NCI-H1417 treated with DMSO at 0.1 percent for 48 hours (cell line): ENCODE results near the gene RAPGEF3.
A peak's percentile ranks its signal among the peaks of the same experiment; 100 is the strongest.

Experiments used
- DNase-seq: peaks from one replicate; lab custom pipeline; 2025; lab: John Stamatoyannopoulos, UW

Gene RAPGEF3

DNA sequence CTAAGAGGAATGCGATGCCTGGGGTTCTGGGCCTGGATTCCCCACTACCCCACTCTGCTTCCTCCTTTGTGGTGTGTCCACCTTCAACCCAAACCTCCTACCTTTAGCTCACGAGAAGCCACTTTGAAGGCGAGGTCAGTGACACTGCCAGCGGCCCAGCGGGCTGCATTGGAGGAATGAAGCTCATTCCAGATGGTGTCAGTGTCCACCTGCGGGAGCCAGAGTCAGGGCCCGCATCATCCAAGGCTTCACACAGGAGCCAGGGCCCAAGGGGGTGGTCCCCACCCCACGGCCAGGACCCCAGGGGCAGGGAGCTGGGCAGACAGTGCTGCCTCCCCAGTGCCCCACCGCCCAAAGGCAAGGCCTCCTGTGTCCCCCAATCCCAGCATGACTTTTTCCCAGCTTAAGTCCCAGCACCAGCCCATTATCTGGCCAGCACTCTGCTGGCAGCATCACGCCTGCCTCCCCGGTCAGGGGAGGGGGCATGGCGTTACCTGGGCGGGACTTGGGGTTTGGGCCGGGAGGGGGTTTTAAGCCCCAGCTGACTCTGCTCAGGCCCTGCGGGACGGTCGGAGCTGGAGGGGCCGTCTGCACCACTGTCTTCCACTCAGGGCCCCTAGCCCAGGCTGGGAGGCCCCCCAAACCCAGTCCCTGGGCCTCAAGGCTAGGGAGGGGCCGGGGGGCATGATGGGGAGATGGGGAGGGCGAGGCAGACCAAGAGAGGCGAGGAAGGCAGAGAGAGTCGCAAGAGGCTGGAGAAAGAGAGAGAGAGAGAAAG, 31.2 kb upstream of the RAPGEF3 start:
- DNase-seq, result no peak

- no peak for DNase-seq
Observed at GRCh38 chr12:47789141-47789540, 30.5 kb upstream of the RAPGEF3 start.

DNA sequence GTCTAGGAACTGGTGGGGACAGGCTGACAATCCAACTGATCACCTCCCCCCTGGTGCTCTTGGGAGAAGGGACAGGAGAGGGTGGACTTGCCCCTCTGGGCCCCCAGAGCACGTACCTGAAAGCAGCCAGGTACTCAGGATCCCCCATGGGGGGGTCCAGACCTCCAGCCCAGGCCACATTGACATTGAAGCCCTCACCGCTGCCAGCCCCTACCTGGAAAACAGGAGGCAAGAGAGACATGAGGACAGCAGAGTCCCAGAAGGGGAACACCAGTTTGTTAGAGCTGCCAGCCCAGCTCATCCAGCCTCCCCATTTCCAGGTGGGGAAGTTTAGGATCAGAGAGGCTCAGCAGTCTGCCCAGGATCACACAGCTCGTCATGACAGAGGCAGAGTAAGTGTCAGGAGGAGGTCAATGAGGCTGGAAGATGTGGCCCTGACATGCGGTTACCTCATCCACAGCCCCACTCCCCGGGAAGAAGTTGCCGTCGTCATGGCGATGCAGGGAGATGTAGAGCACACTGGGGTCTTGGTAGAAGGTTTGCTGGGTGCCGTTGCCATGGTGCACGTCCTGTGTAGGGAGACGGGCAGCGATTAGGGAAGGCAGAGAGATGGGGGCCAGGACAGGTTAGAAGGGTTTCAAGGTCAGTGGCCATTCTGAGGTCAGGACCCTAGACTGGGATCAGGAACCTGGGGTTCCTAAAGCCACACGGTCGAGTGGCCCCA, 29.1 kb upstream of the RAPGEF3 start:
- no peak for DNase-seq

DNA sequence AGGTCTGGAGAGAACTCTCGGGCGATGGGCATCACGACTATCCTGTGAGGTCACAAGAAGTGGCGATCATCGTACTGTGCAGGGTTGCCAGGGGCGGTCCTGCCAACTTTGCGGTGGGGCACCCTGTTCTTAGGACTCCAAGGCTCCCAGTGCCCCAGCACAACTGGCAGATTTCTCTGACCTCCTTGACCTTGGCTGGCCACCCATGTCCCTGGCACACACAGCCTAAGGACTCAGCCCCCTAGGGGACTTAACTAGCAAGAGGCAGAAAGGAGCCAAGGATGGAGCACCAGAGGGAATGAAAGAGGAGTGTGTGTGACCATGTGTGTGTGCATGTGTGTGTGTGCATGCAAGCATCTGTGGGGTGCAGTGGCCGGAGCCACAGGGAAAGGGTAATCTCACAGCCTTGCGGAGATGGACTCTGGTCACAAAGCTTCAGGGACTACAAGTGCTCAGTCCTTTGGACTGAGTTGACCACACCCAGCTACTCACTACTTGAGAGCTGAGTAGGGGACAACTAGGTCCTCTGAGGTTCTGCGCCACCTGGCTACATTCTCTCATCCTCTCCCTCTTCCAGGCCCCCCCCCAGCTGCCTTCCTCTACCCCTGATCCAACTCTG, 28.1 kb upstream of the RAPGEF3 start:
- DNase-seq, result no peak

DNA sequence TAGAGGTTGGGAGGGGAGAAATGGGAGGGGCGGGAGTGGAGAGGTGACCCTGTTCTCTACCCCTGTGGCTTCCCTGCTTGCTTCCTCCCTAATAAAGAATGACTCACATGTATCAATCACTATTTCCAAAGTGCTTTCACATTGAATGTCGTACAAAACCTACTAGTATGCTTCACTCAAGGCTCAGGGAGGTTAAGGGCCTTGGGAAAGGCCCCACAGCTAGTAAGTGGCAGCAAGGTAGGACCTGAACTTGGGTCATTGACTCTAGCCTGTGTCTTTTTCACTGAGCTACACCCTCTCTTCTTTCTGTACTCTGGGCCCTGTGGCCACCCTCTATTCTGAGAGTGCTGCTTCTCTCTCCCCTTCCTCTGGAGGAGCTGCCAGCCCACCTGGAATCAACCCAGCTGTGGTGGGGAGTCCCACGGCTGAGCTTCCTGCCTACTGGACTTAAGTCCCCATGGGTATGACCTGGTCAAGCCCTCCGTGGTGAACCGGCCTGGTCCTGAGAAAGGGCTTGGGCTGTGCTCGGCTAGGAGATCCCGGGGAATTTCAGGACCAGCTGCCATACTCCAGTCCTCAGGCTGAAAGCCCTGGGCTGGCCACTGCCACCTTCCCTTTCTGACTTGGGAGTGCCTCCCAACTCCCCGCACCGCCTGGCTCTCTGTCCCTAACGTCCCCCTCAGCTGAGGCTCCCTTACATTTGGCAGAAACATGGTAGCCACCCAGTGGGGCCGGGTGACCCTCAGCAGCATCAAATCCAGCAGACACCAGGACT, 27.4 kb upstream of the RAPGEF3 start:
- no peak for DNase-seq

GRCh38 chr12:47785036-47785886, 26.6 kb upstream of the RAPGEF3 start:
- DNase-seq, result no peak

GRCh38 chr12:47783821-47784819, 25.4 kb upstream of the RAPGEF3 start:
- no peak for DNase-seq

DNA sequence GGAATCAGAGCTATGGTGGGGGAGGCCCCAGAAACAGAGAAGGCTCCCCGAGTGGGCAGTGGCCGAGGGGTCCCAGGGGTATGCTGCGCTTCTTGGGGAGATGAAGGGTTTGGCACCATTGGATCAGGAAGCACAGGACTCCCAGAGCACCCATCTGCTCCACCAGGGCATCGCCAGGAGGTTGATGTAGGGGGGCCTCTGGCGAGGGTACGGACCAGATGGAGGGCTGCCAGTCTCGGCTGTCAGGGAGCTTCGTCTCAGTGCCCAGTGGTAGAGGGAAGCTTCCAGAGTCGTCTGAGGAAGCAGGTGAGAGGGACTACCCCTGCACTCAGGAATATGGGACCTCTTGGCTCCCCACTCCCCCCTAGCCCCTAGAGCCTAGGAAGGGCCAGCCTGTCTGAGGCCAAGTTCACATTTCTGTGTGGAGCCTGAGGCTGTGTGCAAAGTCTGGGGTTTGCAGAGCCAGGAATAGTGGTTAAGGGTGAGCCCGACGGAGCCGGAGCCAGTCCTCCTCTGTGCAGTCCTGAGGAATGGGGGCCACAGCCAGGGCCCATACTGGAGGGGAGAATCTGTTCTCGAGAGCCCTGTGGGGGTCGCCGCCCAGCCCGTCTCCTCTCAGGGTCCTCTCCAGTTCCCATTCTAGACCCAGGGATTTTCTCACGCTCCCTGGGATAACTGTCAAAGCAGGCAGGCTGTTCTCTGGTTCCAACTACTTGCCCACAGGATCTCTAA, 24.5 kb upstream of the RAPGEF3 start:
- DNase-seq, result no peak

DNA sequence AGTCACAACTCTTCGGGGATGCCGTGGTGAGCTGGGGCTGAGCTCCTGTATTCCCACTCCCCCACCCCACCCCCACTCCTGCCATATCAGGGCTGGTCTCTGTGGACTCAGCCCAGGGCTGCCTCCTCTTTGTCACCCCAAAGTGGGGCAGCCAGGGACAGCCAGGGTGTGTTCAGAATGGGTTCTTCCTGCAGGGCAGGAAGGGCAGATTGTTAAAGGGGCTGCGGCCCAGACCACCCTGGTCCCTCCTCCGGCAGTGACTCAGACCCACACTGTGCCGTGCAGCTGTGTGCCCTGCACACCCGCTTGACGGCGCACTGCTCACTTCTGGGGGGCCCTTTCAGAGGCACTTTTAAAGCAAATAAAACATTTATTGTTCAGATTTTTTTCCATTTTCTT, 23.7 kb upstream of the RAPGEF3 start:
- no peak for DNase-seq

DNA sequence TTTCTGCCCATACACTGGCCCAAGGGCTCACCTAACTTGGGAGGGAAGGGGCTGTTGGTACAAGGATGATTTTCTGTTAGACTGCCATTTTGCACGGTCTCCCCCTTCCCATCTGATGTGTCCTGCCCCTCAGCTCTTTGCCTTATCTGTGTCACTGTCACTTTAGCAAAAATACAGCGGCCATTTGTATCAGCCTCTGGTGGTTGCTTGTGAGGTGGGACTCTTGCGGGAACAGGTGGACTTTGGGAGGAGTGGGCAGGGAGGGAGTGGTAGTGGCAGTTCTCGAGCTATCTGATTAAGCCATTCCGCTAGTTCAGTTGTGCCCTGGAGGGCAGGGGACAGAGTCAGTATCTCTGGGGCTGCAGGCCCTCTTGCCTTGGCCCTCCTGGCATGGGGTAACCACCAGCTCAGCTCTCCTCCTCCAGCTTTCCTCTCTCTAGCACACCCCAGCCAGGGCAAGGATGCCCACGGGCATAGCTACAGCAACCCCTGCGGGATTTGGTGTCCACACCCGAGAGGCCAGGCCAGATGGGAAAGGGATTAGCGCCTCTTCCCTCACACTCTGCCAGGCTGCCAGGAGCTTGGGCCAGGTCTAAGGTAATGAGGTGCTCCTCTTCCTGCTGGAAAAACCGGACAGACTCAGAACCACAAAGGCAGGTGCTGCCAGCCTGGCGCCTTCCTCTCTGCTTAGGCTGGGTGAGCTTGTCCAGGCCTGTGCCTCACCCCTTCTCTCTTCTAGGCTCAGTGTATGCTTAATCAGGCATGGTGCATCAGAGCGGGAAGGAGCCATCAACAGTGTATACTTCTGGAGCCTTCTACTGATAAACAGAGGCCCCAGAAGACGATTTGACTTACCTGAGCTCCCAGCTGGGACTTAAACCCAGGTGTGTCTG, 23.0 kb upstream of the RAPGEF3 start:
- no peak for DNase-seq

GRCh38 chr12:47779943-47780504, 21.3 kb upstream of the RAPGEF3 start:
- DNase-seq, result no peak

DNA sequence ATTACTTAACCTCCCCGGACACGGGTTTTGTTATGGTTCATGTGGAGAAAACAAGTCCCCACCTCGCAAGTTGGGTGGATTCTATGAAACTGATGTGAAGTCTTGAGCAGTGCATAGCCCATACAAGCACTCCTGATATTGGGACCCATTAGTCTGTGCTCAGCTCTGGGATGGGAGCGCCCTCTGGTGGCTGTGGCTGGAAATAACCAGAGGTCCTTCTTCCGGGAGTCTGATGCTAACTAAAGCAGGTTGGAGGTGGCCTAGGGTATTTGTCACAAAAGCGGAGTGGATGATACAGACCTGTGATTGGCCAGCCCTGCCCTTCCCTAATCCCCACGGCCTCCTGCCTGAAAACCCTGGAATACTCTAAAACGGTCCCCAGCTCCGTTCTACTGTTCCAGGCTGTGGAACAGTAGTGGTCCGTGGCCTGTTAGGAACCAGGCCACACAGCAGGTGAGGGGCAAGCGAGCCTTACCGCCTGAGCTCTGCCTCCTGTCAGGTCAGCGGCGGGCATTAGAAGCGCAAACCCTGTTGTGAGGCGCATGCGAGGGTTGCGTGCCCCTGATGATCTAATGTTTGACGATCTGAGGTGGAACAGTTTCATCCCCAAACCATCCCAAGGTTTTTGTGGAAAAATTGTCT, 20.7 kb upstream of the RAPGEF3 start:
- DNase-seq, result peak; percentile 21

GRCh38 chr12:47778881-47779280, 20.2 kb upstream of the RAPGEF3 start:
- DNase-seq, result no peak

GRCh38 chr12:47777741-47778558, 19.3 kb upstream of the RAPGEF3 start:
- no peak for DNase-seq

DNA sequence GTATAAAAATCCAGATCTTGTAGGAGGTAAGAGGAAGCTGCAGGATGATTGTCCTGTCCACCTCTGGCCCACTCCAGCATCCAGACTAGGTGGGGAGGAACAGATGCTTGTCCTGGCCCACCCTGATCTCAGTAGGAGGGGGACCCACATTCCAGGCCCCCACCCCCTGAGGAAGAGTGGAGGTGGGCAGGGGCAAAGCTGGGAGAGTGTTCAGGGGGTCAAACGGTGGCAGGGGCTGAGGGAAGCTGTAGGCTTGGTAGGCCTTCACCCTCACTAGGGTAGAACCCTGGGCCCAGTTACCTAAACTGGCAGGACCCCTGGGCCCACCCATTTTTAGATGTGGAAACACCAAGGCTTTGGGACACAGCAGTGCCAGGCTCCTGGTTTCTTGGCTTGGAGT, 18.5 kb upstream of the RAPGEF3 start:
- DNase-seq, result no peak

GRCh38 chr12:47776471-47777143, 17.9 kb upstream of the RAPGEF3 start:
- DNase-seq, result no peak
